OCI-LY3 (cell line): ENCODE measurements around the gene ZC3H7A.

Experiments
- CTCF ChIP-seq: fragments of 200-600, 300-600 bp; sonication (generic); IDR thresholded peaks from 2 replicates; pipeline ENCODE4 v1.5.1; 2014; ENCODE audit warnings: antibody characterized with exemption, low read length, low read depth
- EZH2phosphoT487 ChIP-seq: fragments of 200-600 bp; shearing (Covaris generic); IDR thresholded peaks from 2 replicates; pipeline ENCODE4 v1.6.1; 2018; ENCODE audit warnings: antibody characterized with exemption, mixed run types, low read depth

GRCh38 chr16:11748404-11749254 is 48.4 kb downstream of the ZC3H7A start:
- TF ChIP-seq CTCF (no peak), EZH2phosphoT487 (no peak)
